ENCODE measurements around the gene ERG. TPM values are rescaled to one million over a fixed set of nuclear protein-coding genes. Genes with fewer than 3 reads are reported as not detected.
A peak's percentile ranks its signal among the peaks of the same experiment; 100 is the strongest.

Gene ERG
- total RNA-seq, 2 donors from 2014 or later = 0.07 TPM; not detected in 1

DNA sequence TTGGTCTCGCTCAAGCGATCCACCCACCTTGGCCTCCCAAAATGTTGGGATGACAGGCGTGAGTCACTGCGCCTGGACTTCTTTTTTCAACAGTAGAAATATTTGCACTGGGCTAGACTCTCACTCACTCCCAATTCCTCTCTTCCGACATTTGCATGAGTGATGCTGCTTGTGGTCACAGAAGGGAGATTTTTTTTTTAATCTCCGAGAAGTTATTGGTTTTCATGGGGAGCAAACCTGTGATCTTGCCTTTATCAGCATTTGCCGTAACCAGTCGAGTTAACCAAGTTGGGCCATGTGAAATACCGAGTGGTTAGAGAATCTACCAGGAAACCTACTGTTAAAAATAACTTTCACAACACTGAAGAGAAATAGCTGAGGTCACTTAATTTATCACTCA, 21.1 kb downstream of the ERG start:
- no peaks in the 10 kb centered on the region for H3K9me3 Mint-ChIP-seq
- H3K27me3 Mint-ChIP-seq (ENCODE audit: low read depth) = peaks cover 76% of the 10 kb centered on the region
- H3K4me1 Mint-ChIP-seq (ENCODE audit: low read depth) = peaks cover 27% of the 10 kb centered on the region
- no peak overlapping the region for H3K27ac Mint-ChIP-seq
- peak in 1 of 2 donors; percentile 16 for ATAC-seq (replicated peaks in 1 of 2)
- DNase-seq = no peak
- no peak overlapping the region for H3K4me3 Mint-ChIP-seq
- no peaks in the 10 kb centered on the region for H3K36me3 Mint-ChIP-seq (ENCODE audit: insufficient read depth in 2 of 2)

DNA sequence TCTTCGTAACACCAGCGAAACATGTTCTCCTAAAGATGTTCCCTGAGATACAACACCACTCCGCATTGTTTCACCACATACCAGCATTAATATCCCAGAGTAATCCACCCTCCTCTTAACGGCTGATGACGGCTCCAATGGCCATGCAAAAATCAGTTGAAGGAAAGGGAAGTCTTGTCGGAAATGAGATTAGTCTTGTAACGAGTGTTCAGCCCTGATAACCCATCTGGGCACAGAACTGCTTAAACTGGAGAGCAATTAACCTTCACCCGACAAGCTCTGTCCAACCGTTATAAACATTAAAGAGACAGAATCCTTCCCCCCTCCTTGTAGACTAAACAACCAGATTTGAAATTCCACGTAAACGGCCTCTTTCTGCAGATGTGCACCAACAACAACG, 21.9 kb downstream of the ERG start:
- ATAC-seq (replicated peaks in 1 of 2) (no peak), DNase-seq (no peak)
- Mint-ChIP-seq H3K36me3 (ENCODE audit: insufficient read depth in 2 of 2) (no peaks in the 10 kb centered on the region), H3K4me1 (ENCODE audit: low read depth) (peaks cover 27% of the 10 kb centered on the region), H3K4me3 (no peak overlapping the region), H3K9me3 (no peaks in the 10 kb centered on the region), H3K27me3 (ENCODE audit: low read depth) (peaks cover 82% of the 10 kb centered on the region), H3K27ac (no peak overlapping the region)

GRCh38 chr21:38475519-38475918, 22.8 kb downstream of the ERG start:
- Mint-ChIP-seq H3K9me3 (no peaks in the 10 kb centered on the region), H3K4me3 (no peak overlapping the region), H3K27ac (no peak overlapping the region), H3K36me3 (ENCODE audit: insufficient read depth in 2 of 2) (no peaks in the 10 kb centered on the region), H3K27me3 (ENCODE audit: low read depth) (peaks cover 82% of the 10 kb centered on the region), H3K4me1 (ENCODE audit: low read depth) (peaks cover 27% of the 10 kb centered on the region)
- no peak for DNase-seq
- no peak for ATAC-seq (replicated peaks in 1 of 2)

DNA sequence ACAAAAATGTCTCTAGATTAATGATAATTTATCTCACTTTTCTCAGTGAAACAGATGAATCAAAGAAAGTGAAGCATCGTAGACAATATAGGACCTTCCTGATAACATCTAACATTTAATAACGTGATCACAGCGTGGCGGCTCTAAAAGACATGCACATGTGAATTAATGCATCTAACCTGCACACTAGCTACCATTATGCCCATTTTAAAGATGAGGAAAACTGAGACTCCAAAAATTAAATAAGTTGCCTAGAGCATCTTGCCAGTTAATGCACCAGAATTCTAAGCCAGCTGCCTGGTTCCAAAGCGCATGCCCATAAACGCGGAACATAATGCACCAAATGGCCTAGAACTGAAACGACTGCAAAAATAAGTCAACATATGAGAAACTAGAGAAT, 23.5 kb downstream of the ERG start:
- DNase-seq (no peak), ATAC-seq (replicated peaks in 1 of 2) (no peak)
- Mint-ChIP-seq H3K4me3 (no peak overlapping the region), H3K27ac (no peak overlapping the region), H3K4me1 (ENCODE audit: low read depth) (peaks cover 24% of the 10 kb centered on the region), H3K27me3 (ENCODE audit: low read depth) (peaks cover 79% of the 10 kb centered on the region), H3K36me3 (ENCODE audit: insufficient read depth in 2 of 2) (no peaks in the 10 kb centered on the region), H3K9me3 (no peaks in the 10 kb centered on the region)

GRCh38 chr21:38474124-38474523, 24.2 kb downstream of the ERG start:
- no peak for ATAC-seq (replicated peaks in 1 of 2)
- Mint-ChIP-seq H3K27ac (no peak overlapping the region), H3K4me1 (ENCODE audit: low read depth) (peaks cover 18% of the 10 kb centered on the region), H3K9me3 (no peaks in the 10 kb centered on the region), H3K4me3 (no peak overlapping the region), H3K27me3 (ENCODE audit: low read depth) (peaks cover 75% of the 10 kb centered on the region), H3K36me3 (ENCODE audit: insufficient read depth in 2 of 2) (no peaks in the 10 kb centered on the region)
- DNase-seq = no peak

DNA sequence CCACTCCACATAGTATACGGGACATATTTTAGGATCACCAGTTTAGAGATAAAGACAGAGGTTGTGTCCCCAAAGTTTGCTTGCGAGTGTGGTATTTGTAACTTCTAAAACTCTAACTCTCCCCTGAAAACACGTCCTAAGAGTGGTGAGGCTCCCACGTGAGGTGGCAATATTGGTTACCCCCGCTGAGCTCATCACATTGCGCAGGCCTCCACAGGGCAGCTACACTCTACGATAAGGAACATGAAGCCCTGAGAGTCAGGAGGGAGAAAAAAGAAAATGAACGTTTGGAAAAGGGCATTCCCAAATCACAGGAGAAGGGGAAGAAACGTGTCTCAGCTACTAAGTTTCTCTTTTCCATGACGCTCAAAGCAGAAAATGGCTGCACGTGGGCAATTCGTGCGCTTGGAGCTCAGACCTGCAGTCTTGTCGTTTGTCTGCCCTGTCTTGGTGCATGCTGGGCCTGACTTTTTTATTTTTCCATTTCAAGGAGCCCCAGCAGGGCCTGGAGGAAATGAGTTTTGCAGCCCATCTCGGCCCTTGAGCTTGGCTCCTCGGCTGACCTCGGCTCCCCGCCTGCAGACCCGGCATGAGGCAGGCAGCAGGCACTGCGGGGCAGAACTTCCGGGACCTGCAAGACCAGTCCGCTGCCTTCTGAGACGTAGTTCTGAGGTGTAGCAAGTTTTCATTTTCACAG, 25.7 kb downstream of the ERG start:
- Mint-ChIP-seq H3K27ac (no peak overlapping the region), H3K4me3 (no peak overlapping the region)

GRCh38 chr21:38471766-38472165, 26.5 kb downstream of the ERG start:
- Mint-ChIP-seq H3K4me3 (no peak overlapping the region), H3K27ac (no peak overlapping the region), H3K36me3 (ENCODE audit: insufficient read depth in 2 of 2) (peaks cover 0 to 2% of the 10 kb centered on the region in 2 donors), H3K9me3 (peaks cover 2% of the 10 kb centered on the region in 2 donors), H3K4me1 (ENCODE audit: low read depth) (no peaks in the 10 kb centered on the region), H3K27me3 (ENCODE audit: low read depth) (peaks cover 65% of the 10 kb centered on the region)
- DNase-seq (no peak), ATAC-seq (replicated peaks in 1 of 2) (no peak)

More for the DNA sequence above, 25.7 kb downstream of the ERG start:
- no peaks in the 10 kb centered on the region for H3K36me3 Mint-ChIP-seq (ENCODE audit: insufficient read depth in 2 of 2)
- H3K4me1 Mint-ChIP-seq (ENCODE audit: low read depth) = peaks cover 2% of the 10 kb centered on the region
- DNase-seq (no peak), ATAC-seq (replicated peaks in 1 of 2) (no peak)
- no peaks in the 10 kb centered on the region for H3K9me3 Mint-ChIP-seq
- H3K27me3 Mint-ChIP-seq (ENCODE audit: low read depth) = peaks cover 66% of the 10 kb centered on the region

- H3K9me3 Mint-ChIP-seq = peaks cover 2% of the 10 kb centered on the region in 2 donors
- H3K36me3 Mint-ChIP-seq (ENCODE audit: insufficient read depth in 2 of 2) = peaks cover 0 to 2% of the 10 kb centered on the region in 2 donors
- no peak overlapping the region for H3K4me3 Mint-ChIP-seq
- no peak for ATAC-seq (replicated peaks in 1 of 2)
- no peak for DNase-seq
- peaks cover 55% of the 10 kb centered on the region for H3K27me3 Mint-ChIP-seq (ENCODE audit: low read depth)
- H3K4me1 Mint-ChIP-seq (ENCODE audit: low read depth) = no peaks in the 10 kb centered on the region
- no peak overlapping the region for H3K27ac Mint-ChIP-seq
Measured at GRCh38 chr21:38470755-38471154, 27.5 kb downstream of the ERG start.

GRCh38 chr21:38469642-38470041, 28.6 kb downstream of the ERG start:
- Mint-ChIP-seq H3K27ac (no peak overlapping the region), H3K4me1 (ENCODE audit: low read depth) (no peaks in the 10 kb centered on the region), H3K9me3 (peaks cover 2% of the 10 kb centered on the region in 2 donors), H3K4me3 (no peak overlapping the region), H3K27me3 (ENCODE audit: low read depth) (peaks cover 49% of the 10 kb centered on the region), H3K36me3 (ENCODE audit: insufficient read depth in 2 of 2) (peaks cover 0 to 2% of the 10 kb centered on the region in 2 donors)
- DNase-seq (no peak), ATAC-seq (replicated peaks in 1 of 2) (no peak)

DNA sequence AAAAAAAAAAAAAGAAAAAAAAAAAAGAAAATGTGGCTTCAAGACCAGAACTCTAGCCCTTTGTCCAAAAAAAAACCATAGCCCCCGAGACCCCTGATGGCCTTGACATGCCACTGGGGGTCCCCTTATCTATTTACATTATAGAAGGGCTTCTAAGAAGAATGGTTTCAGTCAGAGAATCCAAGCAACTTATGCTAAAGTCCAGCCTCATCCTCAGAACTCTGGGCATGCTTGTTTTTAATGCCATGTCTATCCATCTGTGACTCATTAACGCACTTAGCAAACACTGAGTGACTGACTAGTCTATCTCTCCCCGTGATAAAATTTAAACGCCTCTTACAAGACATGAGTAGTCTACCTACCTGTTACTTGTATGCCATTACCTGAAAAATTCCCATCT, 29.3 kb downstream of the ERG start:
- Mint-ChIP-seq H3K4me1 (ENCODE audit: low read depth) (no peaks in the 10 kb centered on the region), H3K27me3 (ENCODE audit: low read depth) (peaks cover 44% of the 10 kb centered on the region), H3K4me3 (no peak overlapping the region), H3K27ac (no peak overlapping the region), H3K36me3 (ENCODE audit: insufficient read depth in 2 of 2) (peaks cover 0 to 2% of the 10 kb centered on the region in 2 donors), H3K9me3 (peaks cover 2% of the 10 kb centered on the region in 2 donors)
- DNase-seq (no peak), ATAC-seq (replicated peaks in 1 of 2) (no peak)

DNA sequence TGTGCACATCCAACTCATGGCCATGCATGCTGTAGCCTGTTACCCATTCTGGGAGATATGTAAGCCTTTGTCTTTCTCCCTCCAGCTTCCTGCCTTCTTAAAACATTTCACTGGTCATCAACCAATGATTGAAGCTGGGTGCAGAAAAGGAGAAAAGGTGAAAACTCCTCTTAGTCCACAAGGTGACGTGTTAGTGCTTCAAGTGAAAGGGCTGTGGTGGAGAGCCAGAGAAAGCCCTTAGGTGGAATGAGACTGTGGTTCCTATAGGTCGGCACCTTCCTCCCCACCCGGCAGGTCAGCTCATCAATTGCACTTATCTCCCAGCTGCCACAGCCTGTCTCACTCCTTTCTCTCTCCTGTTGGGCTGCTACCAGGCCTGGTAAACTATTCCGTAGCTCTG, 30.4 kb downstream of the ERG start:
- Mint-ChIP-seq H3K9me3 (peaks cover 2% of the 10 kb centered on the region in 2 donors), H3K36me3 (ENCODE audit: insufficient read depth in 2 of 2) (peaks cover 0 to 2% of the 10 kb centered on the region in 2 donors), H3K27ac (no peak overlapping the region), H3K4me3 (no peak overlapping the region), H3K27me3 (ENCODE audit: low read depth) (peaks cover 33% of the 10 kb centered on the region), H3K4me1 (ENCODE audit: low read depth) (no peaks in the 10 kb centered on the region)
- DNase-seq (no peak), ATAC-seq (replicated peaks in 1 of 2) (no peak)

GRCh38 chr21:38467374-38467773, 30.9 kb downstream of the ERG start:
- Mint-ChIP-seq H3K9me3 (peaks cover 2% of the 10 kb centered on the region in 2 donors), H3K27ac (no peak overlapping the region), H3K27me3 (ENCODE audit: low read depth) (peaks cover 28% of the 10 kb centered on the region), H3K4me1 (ENCODE audit: low read depth) (no peaks in the 10 kb centered on the region), H3K4me3 (no peak overlapping the region), H3K36me3 (ENCODE audit: insufficient read depth in 2 of 2) (peaks cover 0 to 2% of the 10 kb centered on the region in 2 donors)
- no peak for DNase-seq
- no peak for ATAC-seq (replicated peaks in 1 of 2)

GRCh38 chr21:38460171-38460742, 38.0 kb downstream of the ERG start:
- H3K27ac Mint-ChIP-seq = no peak overlapping the region
- no peaks in the 10 kb centered on the region for H3K4me1 Mint-ChIP-seq (ENCODE audit: low read depth)
- H3K27me3 Mint-ChIP-seq (ENCODE audit: low read depth) = peaks cover 7% of the 10 kb centered on the region
- H3K9me3 Mint-ChIP-seq = no peaks in the 10 kb centered on the region
- no peak for ATAC-seq (replicated peaks in 1 of 2)
- H3K36me3 Mint-ChIP-seq (ENCODE audit: insufficient read depth in 2 of 2) = no peaks in the 10 kb centered on the region
- H3K4me3 Mint-ChIP-seq = no peak overlapping the region
- DNase-seq = no peak

DNA sequence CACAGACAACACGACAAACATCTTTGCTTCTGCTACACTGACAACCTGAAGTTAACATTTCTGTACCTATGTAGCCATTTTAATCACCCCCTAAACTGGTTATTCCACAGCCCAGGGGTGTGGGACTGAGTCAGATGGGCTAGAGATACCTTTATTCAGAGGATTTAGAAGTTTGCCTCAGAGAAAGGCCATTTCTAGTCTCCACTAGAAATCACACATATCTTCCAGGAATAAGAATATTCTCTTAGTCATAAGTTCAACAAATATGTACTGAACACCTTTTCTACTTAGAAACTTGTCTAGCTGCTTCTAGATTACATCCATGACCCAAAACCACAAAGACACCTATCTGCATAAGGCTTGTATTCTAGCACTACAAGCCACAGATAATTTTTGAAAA, 38.8 kb downstream of the ERG start:
- DNase-seq = no peak
- Mint-ChIP-seq H3K4me3 (no peak overlapping the region), H3K9me3 (no peaks in the 10 kb centered on the region), H3K4me1 (ENCODE audit: low read depth) (no peaks in the 10 kb centered on the region), H3K27ac (no peak overlapping the region), H3K36me3 (ENCODE audit: insufficient read depth in 2 of 2) (no peaks in the 10 kb centered on the region), H3K27me3 (ENCODE audit: low read depth) (no peaks in the 10 kb centered on the region)
- ATAC-seq (replicated peaks in 1 of 2) = no peak

Measured in activated T-cell treated with anti-CD3 and anti-CD28 coated beads, Interleukin-2, amount 50 U/mL, for 72 hours (primary cell).